ENCODE data around the gene KDM6B.

GRCh38 chr17:7856811-7857712, 23.0 kb downstream of the KDM6B start, which contains the start of gene NAA38:
- TF ChIP-seq, protein P1, sequence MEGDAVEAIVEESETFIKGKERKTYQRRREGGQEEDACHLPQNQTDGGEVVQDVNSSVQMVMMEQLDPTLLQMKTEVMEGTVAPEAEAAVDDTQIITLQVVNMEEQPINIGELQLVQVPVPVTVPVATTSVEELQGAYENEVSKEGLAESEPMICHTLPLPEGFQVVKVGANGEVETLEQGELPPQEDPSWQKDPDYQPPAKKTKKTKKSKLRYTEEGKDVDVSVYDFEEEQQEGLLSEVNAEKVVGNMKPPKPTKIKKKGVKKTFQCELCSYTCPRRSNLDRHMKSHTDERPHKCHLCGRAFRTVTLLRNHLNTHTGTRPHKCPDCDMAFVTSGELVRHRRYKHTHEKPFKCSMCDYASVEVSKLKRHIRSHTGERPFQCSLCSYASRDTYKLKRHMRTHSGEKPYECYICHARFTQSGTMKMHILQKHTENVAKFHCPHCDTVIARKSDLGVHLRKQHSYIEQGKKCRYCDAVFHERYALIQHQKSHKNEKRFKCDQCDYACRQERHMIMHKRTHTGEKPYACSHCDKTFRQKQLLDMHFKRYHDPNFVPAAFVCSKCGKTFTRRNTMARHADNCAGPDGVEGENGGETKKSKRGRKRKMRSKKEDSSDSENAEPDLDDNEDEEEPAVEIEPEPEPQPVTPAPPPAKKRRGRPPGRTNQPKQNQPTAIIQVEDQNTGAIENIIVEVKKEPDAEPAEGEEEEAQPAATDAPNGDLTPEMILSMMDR (IDR thresholded peaks at IDR 0.05; ENCODE audit: low read depth, low read length) = peak; percentile 32
- TF ChIP-seq EZH2phosphoT487 (IDR thresholded peaks at IDR 0.05; ENCODE audit: low read depth) = no peak
